ENCODE measurements around the gene ST3GAL4.

ST3GAL4 gene

DNA sequence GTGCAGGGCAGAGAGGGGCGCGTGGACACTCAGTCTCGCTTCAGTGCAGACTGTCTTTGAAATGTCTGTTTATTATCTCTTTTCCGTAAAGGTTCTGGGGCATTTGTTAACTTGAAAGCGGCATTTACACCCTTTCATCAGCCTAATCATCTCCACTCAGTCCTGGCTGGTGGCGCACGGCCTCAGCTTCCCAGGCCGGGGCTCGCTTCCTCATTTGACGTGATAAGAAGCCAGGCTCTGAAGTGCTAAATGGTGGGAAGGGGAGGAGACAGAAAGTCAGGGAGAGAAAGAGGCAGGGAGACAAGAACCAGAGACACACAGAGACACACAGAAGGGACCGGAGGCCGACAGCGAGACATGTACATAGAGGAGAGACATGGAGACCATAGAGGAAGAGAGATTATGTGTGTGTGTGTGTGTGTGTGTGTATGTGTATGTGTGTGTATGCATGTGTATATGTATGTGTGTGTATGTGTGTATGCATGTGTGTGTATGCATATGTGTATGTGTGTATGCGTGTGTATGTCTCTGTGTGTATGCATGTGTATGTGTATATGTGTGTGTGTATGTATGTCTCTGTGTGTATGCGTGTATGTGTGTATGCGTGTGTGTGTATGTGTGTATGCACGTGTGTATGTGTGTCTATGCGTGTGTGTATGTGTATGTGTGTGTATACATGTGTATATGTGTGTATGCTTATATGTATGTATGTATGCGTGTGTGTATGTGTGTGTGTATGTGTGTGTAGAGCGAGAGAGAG lies 101.5 kb downstream of the ST3GAL4 start:
- no peaks in the 10 kb centered on the region for H3K27me3 ChIP-seq (ENCODE audit: insufficient read depth, low read length, poor library complexity, severe bottlenecking)
- no peaks in the 10 kb centered on the region for H3K36me3 ChIP-seq (ENCODE audit: insufficient read depth, low read length)
- H3K9ac ChIP-seq (ENCODE audit: low read depth, low read length, poor library complexity, severe bottlenecking), result no peak overlapping the region
- no peaks in the 10 kb centered on the region for H3K9me2 ChIP-seq (replicated peaks; ENCODE audit: low read depth, low read length)
- no peaks in the 10 kb centered on the region for H4K20me1 ChIP-seq (ENCODE audit: insufficient read depth, low read length, poor library complexity, severe bottlenecking)
- H3K4me1 ChIP-seq (ENCODE audit: insufficient read depth, low read length, poor library complexity, severe bottlenecking), result no peaks in the 10 kb centered on the region
- H2AFZ ChIP-seq (ENCODE audit: low read length), result no peak overlapping the region
- H3K4me3 ChIP-seq (ENCODE audit: low read length, poor library complexity, severe bottlenecking), result no peak overlapping the region
- H3K79me2 ChIP-seq (ENCODE audit: insufficient read depth, low read length), result no peaks in the 10 kb centered on the region
- H3K4me2 ChIP-seq (ENCODE audit: low read depth, low read length, poor library complexity, severe bottlenecking), result no peak overlapping the region
- TF ChIP-seq, protein P1, sequence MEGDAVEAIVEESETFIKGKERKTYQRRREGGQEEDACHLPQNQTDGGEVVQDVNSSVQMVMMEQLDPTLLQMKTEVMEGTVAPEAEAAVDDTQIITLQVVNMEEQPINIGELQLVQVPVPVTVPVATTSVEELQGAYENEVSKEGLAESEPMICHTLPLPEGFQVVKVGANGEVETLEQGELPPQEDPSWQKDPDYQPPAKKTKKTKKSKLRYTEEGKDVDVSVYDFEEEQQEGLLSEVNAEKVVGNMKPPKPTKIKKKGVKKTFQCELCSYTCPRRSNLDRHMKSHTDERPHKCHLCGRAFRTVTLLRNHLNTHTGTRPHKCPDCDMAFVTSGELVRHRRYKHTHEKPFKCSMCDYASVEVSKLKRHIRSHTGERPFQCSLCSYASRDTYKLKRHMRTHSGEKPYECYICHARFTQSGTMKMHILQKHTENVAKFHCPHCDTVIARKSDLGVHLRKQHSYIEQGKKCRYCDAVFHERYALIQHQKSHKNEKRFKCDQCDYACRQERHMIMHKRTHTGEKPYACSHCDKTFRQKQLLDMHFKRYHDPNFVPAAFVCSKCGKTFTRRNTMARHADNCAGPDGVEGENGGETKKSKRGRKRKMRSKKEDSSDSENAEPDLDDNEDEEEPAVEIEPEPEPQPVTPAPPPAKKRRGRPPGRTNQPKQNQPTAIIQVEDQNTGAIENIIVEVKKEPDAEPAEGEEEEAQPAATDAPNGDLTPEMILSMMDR (conservative IDR thresholded peaks at IDR 0.05; ENCODE audit: low read length), result no peak
- no peak for TF ChIP-seq EZH2phosphoT487 (IDR thresholded peaks at IDR 0.05; ENCODE audit: borderline replicate concordance)
- no peaks in the 10 kb centered on the region for H3F3A ChIP-seq (ENCODE audit: low read depth)
- no peaks in the 10 kb centered on the region for H3K9me3 ChIP-seq (ENCODE audit: insufficient read depth, low read depth, low read length)

DNA sequence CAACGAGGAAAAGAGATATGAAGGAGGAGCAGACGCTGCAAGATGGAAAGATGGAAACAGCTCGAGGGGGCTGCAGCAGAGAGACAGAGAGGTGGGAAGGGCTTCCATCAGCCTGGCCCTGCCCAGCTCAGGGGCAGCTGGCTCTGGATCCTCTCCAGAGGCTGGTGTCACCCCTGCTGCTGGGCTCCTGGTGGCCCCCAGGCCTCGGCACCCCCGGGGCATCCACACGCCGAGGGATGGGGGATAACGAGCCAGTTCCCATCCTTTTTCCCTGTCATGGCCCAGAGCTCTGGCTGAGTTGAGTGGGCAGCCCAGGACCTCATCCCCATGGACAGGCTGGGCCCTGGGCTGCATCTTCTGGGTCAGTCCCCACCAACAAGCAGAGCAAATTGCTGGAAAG lies 102.3 kb downstream of the ST3GAL4 start:
- Histone ChIP-seq H3K4me3 (ENCODE audit: low read length, poor library complexity, severe bottlenecking) (no peak overlapping the region), H3K9me3 (ENCODE audit: insufficient read depth, low read depth, low read length) (no peaks in the 10 kb centered on the region), H3K4me1 (ENCODE audit: insufficient read depth, low read length, poor library complexity, severe bottlenecking) (no peaks in the 10 kb centered on the region), H3F3A (ENCODE audit: low read depth) (no peaks in the 10 kb centered on the region), H3K27me3 (ENCODE audit: insufficient read depth, low read length, poor library complexity, severe bottlenecking) (no peaks in the 10 kb centered on the region), H2AFZ (ENCODE audit: low read length) (no peak overlapping the region), H3K4me2 (ENCODE audit: low read depth, low read length, poor library complexity, severe bottlenecking) (no peak overlapping the region), H4K20me1 (ENCODE audit: insufficient read depth, low read length, poor library complexity, severe bottlenecking) (no peaks in the 10 kb centered on the region), H3K9me2 (replicated peaks; ENCODE audit: low read depth, low read length) (no peaks in the 10 kb centered on the region), H3K9ac (ENCODE audit: low read depth, low read length, poor library complexity, severe bottlenecking) (no peak overlapping the region), H3K36me3 (ENCODE audit: insufficient read depth, low read length) (no peaks in the 10 kb centered on the region), H3K79me2 (ENCODE audit: insufficient read depth, low read length) (no peaks in the 10 kb centered on the region)
- TF ChIP-seq EZH2phosphoT487 (IDR thresholded peaks at IDR 0.05; ENCODE audit: borderline replicate concordance), result no peak
- TF ChIP-seq, protein P1 (conservative IDR thresholded peaks at IDR 0.05; ENCODE audit: low read length), result no peak

DNA sequence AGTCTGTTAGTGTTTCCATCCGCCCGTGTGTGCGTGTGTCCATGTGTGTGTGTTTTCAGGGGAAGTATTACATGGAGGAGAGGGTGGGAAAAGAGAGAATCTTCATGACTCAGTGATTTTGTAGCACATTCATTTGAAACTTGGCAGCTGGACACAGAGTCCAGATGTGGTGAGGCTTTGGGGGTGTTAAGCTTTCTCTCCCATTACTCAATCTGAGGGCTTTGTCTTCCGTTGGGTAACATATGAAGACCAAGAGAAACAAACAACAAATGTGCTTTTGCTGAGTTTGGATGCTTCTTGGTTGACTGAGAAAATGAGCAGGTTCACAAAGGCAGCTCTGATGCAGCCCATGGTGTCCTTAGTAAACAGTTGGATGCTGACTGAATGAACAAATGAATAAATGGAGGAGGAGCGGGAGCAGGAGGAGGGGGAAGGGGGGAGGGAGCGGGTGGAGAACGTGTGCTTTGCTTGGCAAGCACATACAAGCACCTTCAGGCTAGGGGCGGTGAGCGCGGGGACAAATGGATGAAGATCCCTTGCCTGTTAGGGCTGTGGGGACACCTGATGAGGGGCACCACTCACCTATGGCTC lies 104.3 kb downstream of the ST3GAL4 start:
- H3K4me1 ChIP-seq (ENCODE audit: insufficient read depth, low read length, poor library complexity, severe bottlenecking), result no peaks in the 10 kb centered on the region
- H3F3A ChIP-seq (ENCODE audit: low read depth), result no peaks in the 10 kb centered on the region
- H3K4me2 ChIP-seq (ENCODE audit: low read depth, low read length, poor library complexity, severe bottlenecking), result no peak overlapping the region
- no peak for TF ChIP-seq EZH2phosphoT487 (IDR thresholded peaks at IDR 0.05; ENCODE audit: borderline replicate concordance)
- TF ChIP-seq, protein P1 (conservative IDR thresholded peaks at IDR 0.05; ENCODE audit: low read length), result no peak
- H3K36me3 ChIP-seq (ENCODE audit: insufficient read depth, low read length), result no peaks in the 10 kb centered on the region
- no peaks in the 10 kb centered on the region for H4K20me1 ChIP-seq (ENCODE audit: insufficient read depth, low read length, poor library complexity, severe bottlenecking)
- H2AFZ ChIP-seq (ENCODE audit: low read length), result no peak overlapping the region
- no peaks in the 10 kb centered on the region for H3K79me2 ChIP-seq (ENCODE audit: insufficient read depth, low read length)
- H3K4me3 ChIP-seq (ENCODE audit: low read length, poor library complexity, severe bottlenecking), result no peak overlapping the region
- H3K9ac ChIP-seq (ENCODE audit: low read depth, low read length, poor library complexity, severe bottlenecking), result no peak overlapping the region
- H3K27me3 ChIP-seq (ENCODE audit: insufficient read depth, low read length, poor library complexity, severe bottlenecking), result no peaks in the 10 kb centered on the region
- no peaks in the 10 kb centered on the region for H3K9me3 ChIP-seq (ENCODE audit: insufficient read depth, low read depth, low read length)
- H3K9me2 ChIP-seq (replicated peaks; ENCODE audit: low read depth, low read length), result no peaks in the 10 kb centered on the region
